GM21526 (cell line): ENCODE measurements around the gene ZNF319.

ENCODE experiments used
- ATAC-seq: cut with Tn5 transposase; IDR thresholded peaks from one replicate; pipeline ENCODE4 v1.9.1; 2021; ENCODE audit warnings: moderate library complexity; ENCODE audit not compliant: unreplicated experiment, low FRiP score

ZNF319 gene

DNA sequence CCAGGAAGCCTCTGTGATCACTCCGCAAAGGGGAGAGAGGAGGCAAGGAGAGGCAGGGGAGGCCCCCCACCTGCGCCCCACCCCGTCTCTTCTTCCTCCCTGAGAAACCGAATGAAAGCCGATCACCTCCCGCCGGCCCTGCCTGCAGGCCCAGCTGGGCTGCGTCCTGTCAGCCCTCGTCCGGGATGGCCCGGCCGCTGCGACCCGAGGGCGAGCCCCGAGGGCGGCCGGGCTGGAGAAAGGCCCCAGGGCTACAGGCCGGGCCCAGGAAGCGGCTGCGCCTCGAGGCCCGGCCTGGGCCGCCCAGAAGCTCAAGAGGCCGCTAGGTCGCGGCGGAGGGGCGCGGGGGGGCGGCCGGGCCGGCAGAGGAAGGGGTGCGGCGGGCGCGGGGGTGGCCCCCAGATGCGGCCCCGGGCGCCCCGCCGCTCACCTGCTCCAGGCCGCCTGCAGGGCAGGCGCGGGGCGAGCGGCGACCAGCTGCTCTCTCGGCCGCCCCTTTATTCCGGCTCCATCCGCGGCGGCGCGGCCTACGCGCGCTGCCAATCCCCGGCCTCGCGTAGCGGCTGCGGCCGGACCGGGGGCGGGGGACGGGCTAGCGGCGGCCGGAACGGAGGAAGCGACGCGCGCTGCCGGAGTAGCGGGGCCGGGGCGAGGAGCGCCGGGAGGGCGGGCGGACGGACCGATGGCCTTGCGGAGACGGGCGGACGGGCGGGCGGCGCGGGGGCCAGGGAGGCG, at the start of gene ZNF319:
Gene ZNF319 (minus strand): TSS at position 702 of the 735 bp plus-strand sequence. CDS start 2,407 bp downstream, outside the sequence.
- ATAC-seq = peak; percentile 20

DNA sequence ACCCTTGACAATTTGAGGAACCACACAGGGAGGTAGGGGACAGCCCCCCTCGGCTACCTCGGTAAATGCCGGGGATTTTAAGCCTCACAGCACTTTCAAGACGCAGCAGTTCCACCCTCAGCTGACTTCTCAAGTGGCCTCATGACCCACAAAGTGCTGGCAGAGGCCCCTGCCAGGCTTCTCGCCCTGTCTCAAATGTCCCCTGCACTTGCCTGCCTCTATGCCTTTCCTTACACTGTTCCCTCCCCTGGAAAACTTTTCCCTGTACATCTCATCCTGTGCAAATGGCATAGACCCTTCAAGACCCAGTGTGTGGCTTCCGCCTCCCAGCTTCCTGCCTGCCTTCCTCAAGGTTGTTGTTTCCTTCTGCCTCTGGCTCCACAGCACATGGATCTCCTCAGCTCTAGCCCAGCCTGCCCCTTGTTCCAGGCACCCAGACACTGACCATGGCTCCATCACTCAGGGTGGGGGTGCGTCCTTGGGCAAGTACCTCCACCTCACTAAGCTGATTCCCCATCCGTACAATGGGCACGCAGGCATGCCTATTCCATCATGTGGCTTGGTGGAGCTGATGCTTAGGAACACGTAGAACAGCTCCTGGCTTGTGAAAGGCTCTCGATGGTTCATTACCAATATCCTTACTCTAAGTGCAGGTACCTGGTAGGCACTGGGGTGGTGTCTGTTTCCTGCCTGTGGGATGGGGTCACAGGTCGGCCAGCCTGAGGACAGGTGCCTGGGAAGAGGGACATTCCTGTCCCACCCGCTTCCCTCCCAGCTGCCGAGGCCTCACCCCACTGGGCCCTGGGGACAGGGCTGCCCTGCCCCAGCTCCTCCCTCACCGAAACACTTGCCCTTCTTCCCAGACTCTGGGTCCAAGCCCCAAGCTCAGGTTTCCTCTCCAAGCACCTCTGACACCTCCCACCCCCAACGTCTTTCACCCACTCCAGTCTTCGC, 49.0 kb upstream of the ZNF319 start:
- ATAC-seq = no peak

DNA sequence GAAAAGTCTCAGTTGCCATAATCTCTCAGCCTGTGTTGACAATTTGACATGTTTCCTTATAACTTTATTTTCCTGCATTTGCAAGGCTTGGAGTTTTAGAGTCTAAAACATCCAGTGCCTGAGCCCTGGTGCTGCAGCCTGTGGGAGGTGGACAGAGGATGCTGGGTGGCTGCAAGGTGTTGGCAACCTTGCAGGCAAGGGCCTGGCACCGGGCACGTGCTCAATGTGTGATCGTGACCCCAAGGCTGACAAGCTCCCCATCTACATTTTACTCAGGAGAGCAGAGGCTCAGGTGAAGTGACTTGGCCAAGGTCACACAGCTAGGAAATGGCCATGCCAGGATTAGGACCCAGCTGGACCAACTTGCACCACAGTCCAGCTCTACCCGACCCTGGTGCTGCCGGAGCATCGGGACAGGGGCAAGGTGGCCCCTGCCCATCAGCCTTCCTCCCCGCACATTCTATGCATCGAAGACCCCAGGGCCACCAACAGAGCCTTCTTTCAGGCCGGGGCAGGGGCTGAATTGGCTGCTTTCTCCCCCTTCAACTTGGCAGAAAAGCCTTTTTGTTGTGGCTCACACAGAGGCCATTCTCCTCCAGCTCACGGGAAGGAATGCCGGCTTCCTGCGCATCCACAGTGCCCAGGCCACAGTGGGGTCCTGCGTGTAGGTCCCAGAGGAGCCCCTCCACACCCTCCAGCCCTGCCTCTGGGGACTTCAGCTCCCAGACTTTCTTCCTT, 48.2 kb upstream of the ZNF319 start:
- ATAC-seq = no peak

DNA sequence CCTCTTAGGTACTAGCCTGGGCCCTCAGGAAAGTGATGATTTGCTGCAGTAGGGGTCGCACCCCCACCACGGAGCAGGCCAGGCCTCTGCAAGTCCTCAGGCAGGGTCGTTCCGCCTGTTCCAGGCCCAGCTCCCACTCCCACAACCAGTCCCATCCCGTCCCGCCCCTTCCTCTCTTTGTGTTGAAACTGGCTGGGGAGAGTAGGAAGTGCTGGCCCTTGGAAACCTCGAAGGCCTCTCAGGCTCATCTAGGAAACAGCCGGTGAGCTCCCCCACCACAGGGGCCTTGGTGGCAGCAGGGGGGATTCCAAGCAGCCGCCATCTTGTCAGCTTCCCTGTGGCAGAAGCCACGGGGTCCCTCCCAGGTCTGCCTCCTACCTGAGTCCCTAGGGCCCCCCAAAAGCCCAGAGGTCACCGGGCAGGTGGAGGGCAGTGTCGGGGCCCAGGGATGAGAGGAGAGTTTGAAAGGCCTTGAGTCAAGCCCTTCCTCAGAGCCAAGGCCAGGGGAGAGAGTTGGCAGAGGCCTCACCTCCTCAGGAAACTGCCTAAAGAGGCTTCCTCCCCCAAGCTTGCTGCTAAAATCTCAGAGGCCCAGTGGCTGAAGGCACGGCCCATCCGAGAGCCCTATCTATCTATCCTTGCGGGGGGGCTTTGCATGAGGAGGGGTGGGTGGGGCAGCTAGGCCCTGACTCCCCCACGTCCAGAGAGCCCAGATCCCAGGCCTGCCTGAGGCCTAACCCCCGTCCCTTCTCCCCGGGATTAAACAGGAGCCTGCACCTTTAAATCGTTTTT, 47.3 kb upstream of the ZNF319 start:
- ATAC-seq = no peak

DNA sequence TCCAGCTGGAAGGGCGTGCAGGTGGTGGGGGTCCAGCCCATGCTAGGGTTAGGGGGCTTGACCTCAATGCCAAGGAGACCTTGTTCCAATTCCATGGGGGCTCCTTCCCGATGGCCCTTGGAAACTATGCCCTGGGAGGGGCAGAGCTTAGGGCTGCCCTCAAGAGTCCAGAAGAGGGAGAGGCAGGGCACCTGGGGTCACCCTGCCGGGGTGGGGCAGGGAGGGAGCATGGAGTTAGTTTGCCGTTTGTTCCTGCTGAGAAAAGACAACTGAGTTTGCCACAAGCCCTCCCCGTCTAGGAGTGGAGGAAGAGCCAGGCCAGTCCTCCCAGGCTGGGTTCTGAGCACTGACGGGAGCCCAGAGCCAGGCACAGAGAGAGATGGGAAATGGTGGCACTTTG, 46.5 kb upstream of the ZNF319 start:
- no peak for ATAC-seq

DNA sequence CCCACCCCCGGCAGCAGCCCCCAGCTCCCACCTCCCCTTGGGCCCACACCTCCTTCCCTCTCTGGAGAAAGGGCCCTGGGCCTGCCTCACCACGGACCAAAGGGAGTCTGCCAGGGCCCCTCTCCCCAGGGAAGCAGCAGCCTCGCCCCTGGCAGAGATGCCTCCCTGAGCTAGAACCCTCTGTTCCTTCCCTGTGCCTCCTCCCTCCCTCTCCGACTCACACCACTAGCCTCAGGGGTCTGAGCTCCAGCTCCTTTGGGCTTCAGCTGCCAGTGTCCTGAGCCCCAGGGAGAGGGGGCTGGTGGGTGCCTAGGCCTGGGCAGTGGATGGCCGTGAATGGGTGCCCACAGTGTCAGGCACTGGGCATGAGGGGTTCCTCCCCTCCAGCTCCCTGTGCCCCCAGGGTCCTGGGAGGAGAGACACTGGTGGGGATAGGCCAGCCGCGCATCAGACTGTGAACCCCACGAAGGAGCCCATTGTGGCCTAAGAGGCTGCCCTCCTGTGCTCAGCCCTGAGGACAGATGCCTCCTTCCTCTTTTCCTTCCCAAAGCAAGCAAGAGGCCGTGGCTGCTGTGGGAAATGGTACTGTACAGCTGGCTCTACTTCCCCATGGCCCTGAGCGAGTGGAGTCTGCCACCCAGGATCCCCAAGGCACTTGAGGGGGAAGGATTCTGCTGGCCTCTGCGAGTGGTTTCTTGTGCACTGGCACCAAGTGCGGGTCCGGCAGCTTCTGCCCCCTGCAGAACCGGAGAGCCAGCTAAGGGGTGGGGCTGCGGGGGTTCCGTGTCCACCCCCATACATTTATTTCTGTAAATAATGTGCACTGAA, 45.8 kb upstream of the ZNF319 start:
- ATAC-seq = no peak

DNA sequence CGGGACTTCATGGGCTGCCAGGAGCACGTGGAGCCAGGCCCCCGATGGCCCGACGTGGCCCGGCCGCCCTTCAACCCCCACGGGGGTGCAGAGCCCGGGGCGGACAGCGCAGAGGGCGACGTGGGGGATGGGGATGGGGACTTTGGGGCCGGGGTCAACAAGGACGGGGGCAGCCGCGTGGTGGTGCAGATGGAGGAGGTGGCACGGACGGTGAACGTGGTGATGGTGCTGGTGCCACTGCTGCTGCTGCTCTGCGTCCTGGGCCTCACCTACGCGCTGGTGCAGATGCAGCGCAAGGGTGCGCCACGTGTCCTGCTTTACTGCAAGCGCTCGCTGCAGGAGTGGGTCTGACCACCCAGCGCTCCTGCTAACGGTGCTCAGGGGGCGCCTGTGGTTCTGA, 44.6 kb upstream of the ZNF319 start:
- no peak for ATAC-seq

DNA sequence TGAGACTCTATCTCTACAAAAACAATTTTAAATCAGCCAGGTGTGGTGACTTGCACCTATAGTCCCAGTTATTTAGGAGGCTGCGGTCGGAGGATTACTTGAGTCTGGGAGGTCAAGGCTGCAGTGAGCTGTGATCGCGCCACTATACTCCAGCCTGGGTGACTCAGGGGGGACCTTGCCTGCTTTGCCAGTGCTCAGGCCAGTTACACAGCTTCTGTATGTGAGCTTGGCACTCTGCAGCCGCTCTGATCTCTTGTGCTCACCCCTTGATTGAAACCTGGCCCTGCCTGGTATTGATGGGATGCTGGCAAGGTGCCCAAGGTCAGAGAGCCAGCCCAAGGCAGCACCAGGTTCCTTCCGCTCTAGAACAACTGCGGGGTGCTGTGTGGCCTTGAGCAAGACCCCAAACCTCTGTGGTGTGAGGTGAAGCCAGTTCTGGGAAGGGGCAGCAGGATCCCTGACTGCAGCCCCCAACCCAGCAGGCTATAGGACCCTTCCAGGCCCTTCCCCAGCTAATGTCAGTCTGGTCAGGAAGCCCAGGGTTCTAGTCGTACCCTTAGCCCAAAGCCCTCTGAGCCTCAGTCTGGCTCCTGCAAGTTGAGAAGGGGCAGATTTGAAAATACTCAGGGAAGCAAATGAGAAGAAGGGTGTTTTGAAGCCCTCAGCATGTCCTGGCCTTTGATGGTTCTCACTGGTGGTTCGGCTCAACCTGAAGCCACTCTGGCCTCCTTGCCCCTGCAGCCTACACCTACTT, 44.0 kb upstream of the ZNF319 start:
- no peak for ATAC-seq

DNA sequence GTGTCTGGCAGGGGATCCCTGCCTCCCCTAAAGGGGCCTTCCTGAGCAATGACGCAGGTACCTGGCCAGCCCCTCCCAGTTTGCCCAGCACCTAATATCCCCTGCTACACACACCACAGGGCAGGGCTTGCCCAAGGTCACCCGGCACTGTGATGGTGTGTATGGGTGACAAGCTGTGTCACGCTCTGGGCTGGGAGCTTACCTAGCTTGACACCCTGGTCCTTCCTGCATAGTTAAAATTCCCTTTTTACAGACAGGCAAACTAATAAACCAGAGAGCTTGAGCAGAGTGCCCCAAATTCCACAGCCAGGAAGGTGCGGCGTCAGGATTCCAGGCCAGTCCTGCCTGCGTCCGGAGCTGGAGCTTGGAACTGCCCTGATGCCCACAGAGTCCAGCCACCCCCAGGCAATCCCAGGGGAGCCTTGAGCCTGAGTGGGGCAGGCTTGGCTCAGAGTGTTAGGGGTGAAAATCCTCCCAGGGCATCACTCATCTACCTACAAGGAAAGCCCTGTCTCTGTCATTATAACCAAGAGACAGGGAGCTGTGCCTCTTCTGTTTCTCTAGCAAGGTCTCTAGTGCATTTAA, 43.2 kb upstream of the ZNF319 start:
- no peak for ATAC-seq

DNA sequence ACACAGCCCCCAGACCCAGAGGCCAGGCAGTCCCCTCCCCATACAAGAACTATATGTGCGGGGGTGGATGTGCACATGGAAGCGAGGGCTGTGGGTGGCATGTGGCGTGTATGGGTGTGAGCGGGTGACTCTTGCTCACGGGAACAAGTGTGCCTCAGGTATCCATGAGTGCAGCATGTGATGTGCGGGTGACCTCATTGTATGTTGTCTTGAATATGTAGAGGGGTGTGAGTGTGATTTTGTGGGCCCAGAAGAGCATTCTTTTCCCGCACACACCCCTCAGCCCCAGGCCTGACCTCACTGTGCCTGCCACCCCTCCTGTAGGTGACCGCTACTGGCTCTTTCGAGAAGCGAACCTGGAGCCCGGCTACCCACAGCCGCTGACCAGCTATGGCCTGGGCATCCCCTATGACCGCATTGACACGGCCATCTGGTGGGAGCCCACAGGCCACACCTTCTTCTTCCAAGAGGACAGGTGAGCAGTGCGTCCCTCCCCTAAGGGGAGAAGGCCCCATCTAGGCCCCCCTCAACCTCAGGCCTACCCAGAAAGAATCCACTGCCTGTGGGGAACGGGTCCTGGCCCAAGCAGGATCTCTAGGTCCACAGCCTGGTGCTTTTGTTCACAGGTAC, 42.5 kb upstream of the ZNF319 start:
- no peak for ATAC-seq

DNA sequence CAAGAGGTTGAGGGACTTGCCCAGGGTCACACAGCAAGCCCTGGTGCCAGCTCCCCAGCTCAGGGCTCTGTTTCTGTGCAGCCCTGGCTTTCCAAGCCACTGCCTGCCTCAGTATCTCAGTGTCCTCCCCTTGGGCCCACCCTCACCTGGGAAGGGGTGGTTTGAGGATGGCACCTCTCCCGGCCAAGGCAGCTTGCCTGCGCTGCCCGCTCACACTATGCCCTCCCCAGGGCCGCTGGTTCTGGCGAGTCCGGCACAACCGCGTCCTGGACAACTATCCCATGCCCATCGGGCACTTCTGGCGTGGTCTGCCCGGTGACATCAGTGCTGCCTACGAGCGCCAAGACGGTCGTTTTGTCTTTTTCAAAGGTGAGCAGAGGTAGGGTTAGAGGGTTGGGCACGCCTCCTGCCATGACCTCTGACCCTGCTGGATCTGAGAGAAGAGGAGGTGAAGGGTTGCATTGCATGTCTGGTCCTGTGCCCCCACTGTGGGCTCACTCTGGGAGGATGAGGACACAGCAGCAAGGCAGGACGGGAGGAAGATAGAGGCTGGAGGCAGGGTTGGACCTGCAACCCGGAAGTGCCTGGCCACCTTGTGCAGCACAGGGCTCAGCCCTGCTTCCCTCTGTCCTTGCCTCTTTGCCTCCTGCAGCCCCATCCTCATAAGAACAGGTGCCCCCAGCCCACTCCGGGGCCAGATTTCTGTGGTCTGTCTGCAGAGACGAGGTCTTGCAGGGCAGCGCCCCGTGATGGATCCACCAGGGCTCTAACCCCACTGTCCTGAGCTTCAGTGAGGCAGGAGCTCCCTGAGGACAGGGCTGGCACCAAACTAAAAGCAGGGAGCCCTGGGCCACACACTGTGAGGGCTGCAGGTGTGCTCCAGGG, 41.8 kb upstream of the ZNF319 start:
- no peak for ATAC-seq

DNA sequence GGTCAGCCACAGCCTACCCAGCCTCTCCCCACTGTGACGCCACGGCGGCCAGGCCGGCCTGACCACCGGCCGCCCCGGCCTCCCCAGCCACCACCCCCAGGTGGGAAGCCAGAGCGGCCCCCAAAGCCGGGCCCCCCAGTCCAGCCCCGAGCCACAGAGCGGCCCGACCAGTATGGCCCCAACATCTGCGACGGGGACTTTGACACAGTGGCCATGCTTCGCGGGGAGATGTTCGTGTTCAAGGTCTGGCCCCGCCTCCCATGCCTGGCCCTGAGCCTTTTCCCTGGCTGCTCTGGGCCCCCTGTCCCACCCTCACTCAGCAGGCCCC, 41.1 kb upstream of the ZNF319 start:
- ATAC-seq = no peak

DNA sequence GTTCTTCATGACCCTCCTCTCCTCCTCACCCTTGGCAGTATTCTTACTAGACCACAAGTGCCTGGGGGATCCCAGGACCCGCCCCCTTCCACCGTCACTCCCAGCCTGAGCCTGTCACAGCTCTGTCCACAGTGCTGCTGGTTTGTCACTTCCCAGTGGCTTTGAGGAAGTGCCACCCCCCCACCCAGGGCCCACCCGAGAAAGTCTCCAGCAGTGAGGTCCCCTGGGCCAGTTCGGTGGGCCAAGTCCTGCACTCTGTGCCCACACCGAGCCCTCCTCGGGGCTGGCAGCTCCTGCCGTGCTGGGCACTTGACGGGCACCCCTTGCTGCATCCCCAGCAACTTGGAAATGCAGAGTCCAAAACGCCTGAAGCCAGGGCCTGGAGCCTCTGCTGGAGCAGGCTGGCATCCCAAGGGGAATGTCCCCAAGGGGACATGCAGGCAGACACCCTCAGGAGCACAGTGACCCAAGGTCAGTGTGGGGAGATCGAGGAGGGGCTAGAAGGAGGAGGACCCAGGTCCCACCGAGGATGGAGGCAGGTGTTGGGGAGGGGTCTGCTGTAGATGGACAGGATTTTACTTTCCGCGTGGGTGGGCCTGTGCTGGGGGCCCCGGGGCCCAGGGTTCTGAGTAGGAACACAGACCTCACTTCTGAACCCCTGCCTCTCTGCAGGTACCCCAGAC, 40.6 kb upstream of the ZNF319 start:
- no peak for ATAC-seq

DNA sequence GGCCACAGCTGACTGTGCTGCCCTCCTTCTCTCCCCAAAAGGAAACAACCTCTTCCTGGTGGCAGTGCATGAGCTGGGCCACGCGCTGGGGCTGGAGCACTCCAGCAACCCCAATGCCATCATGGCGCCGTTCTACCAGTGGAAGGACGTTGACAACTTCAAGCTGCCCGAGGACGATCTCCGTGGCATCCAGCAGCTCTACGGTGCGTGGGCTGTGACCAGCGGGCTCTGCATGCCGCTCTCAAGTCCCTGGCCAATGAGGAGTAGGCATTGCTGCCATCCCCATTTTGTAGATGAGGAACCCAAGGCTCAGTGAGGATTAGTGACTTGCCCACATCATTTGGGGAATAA, 40.0 kb upstream of the ZNF319 start:
- no peak for ATAC-seq

DNA sequence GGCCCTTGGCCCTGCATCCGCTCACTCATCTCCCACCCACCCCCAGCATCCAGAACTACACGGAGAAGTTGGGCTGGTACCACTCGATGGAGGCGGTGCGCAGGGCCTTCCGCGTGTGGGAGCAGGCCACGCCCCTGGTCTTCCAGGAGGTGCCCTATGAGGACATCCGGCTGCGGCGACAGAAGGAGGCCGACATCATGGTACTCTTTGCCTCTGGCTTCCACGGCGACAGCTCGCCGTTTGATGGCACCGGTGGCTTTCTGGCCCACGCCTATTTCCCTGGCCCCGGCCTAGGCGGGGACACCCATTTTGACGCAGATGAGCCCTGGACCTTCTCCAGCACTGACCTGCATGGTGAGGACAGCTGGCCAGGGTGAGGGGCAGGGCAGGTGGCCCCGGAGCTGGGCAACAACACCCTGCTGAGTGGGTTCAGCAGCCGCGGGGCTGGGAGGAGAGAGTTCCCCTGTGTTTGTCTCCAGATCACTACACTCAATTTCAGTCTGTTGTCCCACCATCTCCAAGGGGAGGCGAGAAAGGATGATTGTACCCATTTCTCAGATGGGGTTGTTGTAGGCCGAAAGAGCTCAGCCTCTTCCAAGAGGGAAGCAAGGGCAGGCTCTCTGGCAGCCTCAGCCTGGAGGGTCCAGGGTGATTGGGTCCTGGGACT, 39.5 kb upstream of the ZNF319 start:
- no peak for ATAC-seq

DNA sequence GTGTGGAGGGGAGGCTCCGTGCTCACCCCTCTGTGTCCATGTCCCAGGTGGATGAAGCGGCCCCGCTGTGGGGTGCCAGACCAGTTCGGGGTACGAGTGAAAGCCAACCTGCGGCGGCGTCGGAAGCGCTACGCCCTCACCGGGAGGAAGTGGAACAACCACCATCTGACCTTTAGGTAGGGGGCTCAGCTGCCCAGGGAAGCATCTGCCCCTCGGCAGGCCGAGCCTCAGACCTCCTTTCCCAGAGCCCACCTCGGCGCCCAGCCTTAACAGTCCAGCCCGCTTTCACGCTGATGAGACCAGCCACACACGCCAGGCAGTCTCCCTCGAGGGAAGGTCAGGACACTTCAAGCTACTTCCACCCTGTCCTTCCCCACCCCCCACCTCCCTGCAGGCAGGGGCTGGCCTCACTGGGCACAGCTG, 37.8 kb upstream of the ZNF319 start:
- ATAC-seq = no peak
